Smooth muscle cell (in vitro differentiated cells): ENCODE data around the gene SLC12A9. TPM values are rescaled to one million over a fixed set of nuclear protein-coding genes. Genes with fewer than 3 reads are reported as not detected.
"Not testable (repeated sequence)": the region's sequence is repeated elsewhere in the genome, so short reads cannot be mapped to it uniquely, and the experiment has no call there.

ENCODE experiments used
- DNase-seq: peaks from one replicate; lab custom pipeline; 2025; ENCODE audit not compliant: unreplicated experiment; lab: John Stamatoyannopoulos, UW
- H2AFZ ChIP-seq: fragments of 200-600 bp; sonication (generic); 2 replicates; pipeline ENCODE4 v1.6.0; 2016; ENCODE audit warnings: antibody characterized with exemption, low read depth, mild to moderate bottlenecking
- H3F3A ChIP-seq: fragments of 200-600 bp; sonication (generic); 2 replicates; pipeline ENCODE4 v1.6.0; 2017; ENCODE audit warnings: antibody characterized with exemption, low read depth
- H3K27ac ChIP-seq: fragments of 200-600 bp; sonication (generic); 2 replicates; pipeline ENCODE4 v1.5.1; 2016; ENCODE audit warnings: low read depth, mild to moderate bottlenecking
- H3K27me3 ChIP-seq: fragments of 200-600 bp; sonication (generic); 2 replicates; pipeline ENCODE4 v1.6.1; 2016; ENCODE audit warnings: low read depth, mild to moderate bottlenecking
- H3K36me3 ChIP-seq: fragments of 200-600 bp; sonication (generic); 2 replicates; pipeline ENCODE4 v1.5.1; 2016; ENCODE audit warnings: low read depth
- H3K4me1 ChIP-seq: fragments of 200-600 bp; sonication (generic); 2 replicates; pipeline ENCODE4 v1.5.1; 2016; ENCODE audit warnings: low read depth
- H3K4me2 ChIP-seq: fragments of 200-600 bp; sonication (generic); 2 replicates; pipeline ENCODE4 v1.6.0; 2016; ENCODE audit warnings: mild to moderate bottlenecking
- H3K4me3 ChIP-seq: fragments of 200-600 bp; sonication (generic); 2 replicates; pipeline ENCODE4 v1.5.1; 2016; ENCODE audit warnings: mild to moderate bottlenecking
- H3K79me2 ChIP-seq: fragments of 200-600 bp; sonication (generic); 2 replicates; pipeline ENCODE4 v1.6.0; 2016; ENCODE audit warnings: low read depth, mild to moderate bottlenecking
- H3K9ac ChIP-seq: fragments of 200-600 bp; sonication (generic); 2 replicates; pipeline ENCODE4 v1.6.0; 2016; ENCODE audit warnings: low read depth
- H3K9me3 ChIP-seq: fragments of 200-600 bp; sonication (generic); replicated peaks from 2 replicates; pipeline ENCODE4 v1.5.1; 2016; ENCODE audit warnings: low read depth
- H4K20me1 ChIP-seq: fragments of 200-600 bp; sonication (generic); 2 replicates; pipeline ENCODE4 v1.6.0; 2016; ENCODE audit warnings: low read depth
- WGBS: methylation state at CpG from one replicate; pipeline ENCODE4 v1.1.7; 2016; ENCODE audit warnings: low lambda C conversion rate; 5-methylcytosine and 5-hydroxymethylcytosine counted together
- polyA plus RNA-seq: library from polyadenylated mRNA; unstranded; fragments of >200 nt; fragmentation: Nextera tagmentation; extraction: Ambion mirVana; gene quantifications from 2 replicates; pipeline ENCODE4 v1.2.1, GENCODE V29; 2016
- total RNA-seq: library from RNA; depleted of rRNA; stranded (reverse); fragments of >200 nt; gene quantifications from 2 replicates; pipeline ENCODE4 v1.2.3, GENCODE V29; 2014
- TF ChIP-seq, protein P1 (sequence below): fragments of 200-600 bp; sonication (generic); IDR thresholded peaks from 2 replicates; pipeline ENCODE4 v1.5.1; 2017; ENCODE audit warnings: borderline replicate concordance, mild to moderate bottlenecking, antibody characterized with exemption; ENCODE audit not compliant: insufficient read depth, poor library complexity, severe bottlenecking

Gene SLC12A9
- total and polyA plus RNA-seq, 2 experiments from 2014 or later: 8.9 to 12.1 TPM

- H3K4me3 ChIP-seq: no peak overlapping the region
- H4K20me1 ChIP-seq: no peaks in the 10 kb centered on the region
- no peaks in the 10 kb centered on the region for H3K4me1 ChIP-seq
- TF ChIP-seq, protein P1, sequence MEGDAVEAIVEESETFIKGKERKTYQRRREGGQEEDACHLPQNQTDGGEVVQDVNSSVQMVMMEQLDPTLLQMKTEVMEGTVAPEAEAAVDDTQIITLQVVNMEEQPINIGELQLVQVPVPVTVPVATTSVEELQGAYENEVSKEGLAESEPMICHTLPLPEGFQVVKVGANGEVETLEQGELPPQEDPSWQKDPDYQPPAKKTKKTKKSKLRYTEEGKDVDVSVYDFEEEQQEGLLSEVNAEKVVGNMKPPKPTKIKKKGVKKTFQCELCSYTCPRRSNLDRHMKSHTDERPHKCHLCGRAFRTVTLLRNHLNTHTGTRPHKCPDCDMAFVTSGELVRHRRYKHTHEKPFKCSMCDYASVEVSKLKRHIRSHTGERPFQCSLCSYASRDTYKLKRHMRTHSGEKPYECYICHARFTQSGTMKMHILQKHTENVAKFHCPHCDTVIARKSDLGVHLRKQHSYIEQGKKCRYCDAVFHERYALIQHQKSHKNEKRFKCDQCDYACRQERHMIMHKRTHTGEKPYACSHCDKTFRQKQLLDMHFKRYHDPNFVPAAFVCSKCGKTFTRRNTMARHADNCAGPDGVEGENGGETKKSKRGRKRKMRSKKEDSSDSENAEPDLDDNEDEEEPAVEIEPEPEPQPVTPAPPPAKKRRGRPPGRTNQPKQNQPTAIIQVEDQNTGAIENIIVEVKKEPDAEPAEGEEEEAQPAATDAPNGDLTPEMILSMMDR: no peak
- H2AFZ ChIP-seq: no peak overlapping the region
- no peak overlapping the region for H3K27ac ChIP-seq
- no peak overlapping the region for H3K9ac ChIP-seq
- no peaks in the 10 kb centered on the region for H3F3A ChIP-seq
- H3K79me2 ChIP-seq: no peaks in the 10 kb centered on the region
- H3K36me3 ChIP-seq: no peaks in the 10 kb centered on the region
- no peak for DNase-seq
- no peak overlapping the region for H3K4me2 ChIP-seq
- H3K9me3 ChIP-seq: no peaks in the 10 kb centered on the region
- no peaks in the 10 kb centered on the region for H3K27me3 ChIP-seq
- WGBS: 92% methylated on average over 4 of the region's 4 CpGs
Observed at GRCh38 chr7:100847360-100847759, 5.2 kb upstream of the SLC12A9 start.

- Histone ChIP-seq H3K27me3 (no peaks in the 10 kb centered on the region), H2AFZ (no peak overlapping the region), H3K79me2 (peaks cover 7% of the 10 kb centered on the region), H3K4me1 (no peaks in the 10 kb centered on the region), H4K20me1 (no peaks in the 10 kb centered on the region), H3K9ac (no peak overlapping the region), H3K4me2 (no peak overlapping the region), H3K36me3 (no peaks in the 10 kb centered on the region), H3K9me3 (no peaks in the 10 kb centered on the region), H3K4me3 (no peak overlapping the region), H3K27ac (no peak overlapping the region), H3F3A (no peaks in the 10 kb centered on the region)
- WGBS: 94% methylated on average over 13 of the region's 14 CpGs
- TF ChIP-seq, protein P1: no peak
- no peak for DNase-seq
Observed at GRCh38 chr7:100854146-100854895, 1.8 kb downstream of the SLC12A9 start.

DNA sequence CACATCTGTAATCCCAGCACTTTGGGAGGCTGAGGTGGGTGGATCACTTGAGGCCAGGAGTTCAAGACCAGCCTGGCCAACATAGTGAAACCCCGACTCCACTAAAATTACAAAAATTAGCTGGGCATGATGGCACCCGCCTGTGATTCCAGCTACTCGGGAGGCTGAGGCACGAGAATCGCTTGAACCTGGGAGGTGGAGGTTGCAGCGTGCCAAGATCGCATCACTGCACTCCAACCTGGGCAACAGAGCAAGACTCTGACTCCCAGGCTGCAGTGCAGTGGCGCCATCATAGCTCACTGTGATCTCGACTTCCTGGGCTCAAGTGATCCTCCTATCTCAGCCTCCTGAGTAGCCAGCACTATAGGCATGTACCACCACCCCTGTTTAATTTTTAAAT is 2.4 kb downstream of the SLC12A9 start:
- 98% methylated on average over 9 of the region's 9 CpGs for WGBS
- H3K36me3 ChIP-seq, H2AFZ ChIP-seq: not testable (repeated sequence)

GRCh38 chr7:100855515-100855914 is 3.0 kb downstream of the SLC12A9 start:
- H3K4me2 ChIP-seq: no peak overlapping the region
- no peaks in the 10 kb centered on the region for H3K4me1 ChIP-seq
- no peaks in the 10 kb centered on the region for H3K9me3 ChIP-seq
- peaks cover 7% of the 10 kb centered on the region for H3K79me2 ChIP-seq
- H3K9ac ChIP-seq: no peak overlapping the region
- H2AFZ ChIP-seq: no peak overlapping the region
- H3K36me3 ChIP-seq: no peaks in the 10 kb centered on the region
- no peak overlapping the region for H3K4me3 ChIP-seq
- H4K20me1 ChIP-seq: no peaks in the 10 kb centered on the region
- no peak overlapping the region for H3K27ac ChIP-seq
- DNase-seq: no peak
- no peaks in the 10 kb centered on the region for H3F3A ChIP-seq
- TF ChIP-seq, protein P1: no peak
- H3K27me3 ChIP-seq: no peaks in the 10 kb centered on the region
- WGBS: 94% methylated on average over 10 of the region's 10 CpGs

More for the DNA sequence above, 2.4 kb downstream of the SLC12A9 start:
- DNase-seq, H3K9ac ChIP-seq, H3K79me2 ChIP-seq, H3K27ac ChIP-seq, H3F3A ChIP-seq, H3K4me2 ChIP-seq, H3K4me1 ChIP-seq, H3K4me3 ChIP-seq, H4K20me1 ChIP-seq, H3K9me3 ChIP-seq, H3K27me3 ChIP-seq: not testable (repeated sequence)
